ENCODE data around the gene FADD.
"Not testable (repeated sequence)": the region's sequence is repeated elsewhere in the genome, so short reads cannot be mapped to it uniquely, and the experiment has no call there.

Gene FADD

GRCh38 chr11:70189622-70190021, 13.5 kb upstream of the FADD start:
- Histone ChIP-seq H3K4me1 (ENCODE audit: insufficient read depth, low read length) (no peaks in the 10 kb centered on the region), H3K9me3 (ENCODE audit: control insufficient read depth, insufficient read depth, low read length) (no peaks in the 10 kb centered on the region), H3K9ac (ENCODE audit: low read depth, low read length) (no peak overlapping the region), H3K36me3 (ENCODE audit: insufficient read depth, low read length) (no peaks in the 10 kb centered on the region)

GRCh38 chr11:70191495-70192140, 11.5 kb upstream of the FADD start:
- no peak overlapping the region for H3K9ac ChIP-seq (ENCODE audit: low read depth, low read length)
- H3K9me3 ChIP-seq (ENCODE audit: control insufficient read depth, insufficient read depth, low read length) = no peaks in the 10 kb centered on the region
- no peaks in the 10 kb centered on the region for H3K4me1 ChIP-seq (ENCODE audit: insufficient read depth, low read length)
- no peaks in the 10 kb centered on the region for H3K36me3 ChIP-seq (ENCODE audit: insufficient read depth, low read length)

DNA sequence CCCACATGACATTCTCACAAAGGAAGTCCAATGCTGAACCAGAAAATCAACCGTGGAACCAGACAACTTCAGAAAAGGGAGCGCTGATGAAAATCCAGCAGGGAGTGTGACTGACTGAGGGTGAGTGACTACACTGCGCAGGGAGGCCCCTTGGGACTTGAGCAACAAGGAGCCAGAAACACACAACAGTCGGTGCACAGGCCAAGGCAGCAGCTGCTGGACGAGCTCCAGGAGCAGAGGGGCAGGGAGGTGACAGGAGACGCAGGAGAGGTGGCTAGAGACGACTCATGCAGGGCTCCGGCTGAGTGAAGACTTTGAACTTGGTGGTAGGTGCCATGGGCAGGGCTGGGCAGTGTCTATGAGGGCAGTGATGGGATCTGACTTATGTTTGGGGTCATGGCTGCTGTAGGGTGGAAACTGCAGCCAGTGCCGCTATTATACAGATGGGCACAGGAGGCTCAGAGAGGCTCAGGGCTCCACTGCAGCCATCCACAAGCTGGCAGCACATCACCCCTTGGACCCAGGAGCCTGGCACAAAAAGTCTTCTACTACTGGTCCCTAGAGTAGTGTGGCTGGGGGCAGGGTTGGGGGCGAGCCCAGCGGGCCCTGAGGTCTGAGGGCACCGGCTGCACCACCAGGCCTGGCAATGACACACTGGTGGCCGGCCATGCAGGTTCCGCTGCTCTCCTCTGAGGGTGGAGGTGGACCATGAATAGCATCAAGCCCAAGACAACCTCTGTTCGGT, 10.3 kb upstream of the FADD start:
- no peaks in the 10 kb centered on the region for H3K36me3 ChIP-seq (ENCODE audit: insufficient read depth, low read length)
- H3K4me1 ChIP-seq (ENCODE audit: insufficient read depth, low read length) = no peaks in the 10 kb centered on the region
- no peak overlapping the region for H3K9ac ChIP-seq (ENCODE audit: low read depth, low read length)
- H3K9me3 ChIP-seq (ENCODE audit: control insufficient read depth, insufficient read depth, low read length) = no peaks in the 10 kb centered on the region

GRCh38 chr11:70193411-70194292, 9.4 kb upstream of the FADD start:
- no peak overlapping the region for H3K9ac ChIP-seq (ENCODE audit: low read depth, low read length)
- H3K4me1 ChIP-seq (ENCODE audit: insufficient read depth, low read length) = no peaks in the 10 kb centered on the region
- H3K9me3 ChIP-seq (ENCODE audit: control insufficient read depth, insufficient read depth, low read length) = no peaks in the 10 kb centered on the region
- H3K36me3 ChIP-seq (ENCODE audit: insufficient read depth, low read length) = no peaks in the 10 kb centered on the region

- Histone ChIP-seq H3K4me1 (ENCODE audit: insufficient read depth, low read length) (no peaks in the 10 kb centered on the region), H3K9ac (ENCODE audit: low read depth, low read length) (no peak overlapping the region), H3K9me3 (ENCODE audit: control insufficient read depth, insufficient read depth, low read length) (no peaks in the 10 kb centered on the region), H3K36me3 (ENCODE audit: insufficient read depth, low read length) (no peaks in the 10 kb centered on the region)
These were observed 8.0 kb upstream of the FADD start for GRCh38 chr11:70194792-70195791.

- H3K9ac ChIP-seq (ENCODE audit: low read depth, low read length) = no peak overlapping the region
- peaks cover 6% of the 10 kb centered on the region; the same call in 1 of the 2 replicates for H3K36me3 ChIP-seq (ENCODE audit: insufficient read depth, low read length)
- H3K4me1 ChIP-seq (ENCODE audit: insufficient read depth, low read length) = peaks cover 8% of the 10 kb centered on the region; the same call in 1 of the 2 replicates
- H3K9me3 ChIP-seq (ENCODE audit: control insufficient read depth, insufficient read depth, low read length) = no peaks in the 10 kb centered on the region
These were observed 2.8 kb upstream of the FADD start for GRCh38 chr11:70200212-70200844.

DNA sequence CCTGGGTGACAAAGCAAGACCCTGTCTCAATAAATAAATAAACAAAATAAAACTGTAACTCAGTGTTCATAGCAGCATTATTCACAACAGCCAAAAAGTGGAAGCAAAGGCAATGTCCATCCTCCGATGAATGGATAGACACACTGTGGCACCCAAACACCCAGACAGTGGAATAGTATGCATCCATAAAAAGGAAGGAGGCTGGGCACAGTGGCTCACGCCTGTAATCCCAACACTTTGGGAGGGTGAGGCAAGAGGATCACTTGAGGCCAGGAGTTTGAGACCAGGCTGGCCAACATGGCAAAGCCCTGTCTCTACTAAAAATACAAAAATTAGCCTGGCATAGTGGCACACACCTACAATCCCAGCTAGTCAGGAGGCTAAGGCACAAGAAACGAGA, 2.0 kb upstream of the FADD start:
- H3K9me3 ChIP-seq (ENCODE audit: control insufficient read depth, insufficient read depth, low read length); H3K36me3 ChIP-seq (ENCODE audit: insufficient read depth, low read length); H3K9ac ChIP-seq (ENCODE audit: low read depth, low read length): not testable (repeated sequence)
- H3K4me1 ChIP-seq (ENCODE audit: insufficient read depth, low read length) = peaks cover 15% of the 10 kb centered on the region; the same call in 1 of the 2 replicates

GRCh38 chr11:70201882-70202861, 924 bp upstream of the FADD start:
- Histone ChIP-seq H3K36me3 (ENCODE audit: insufficient read depth, low read length) (peaks cover 9% of the 10 kb centered on the region), H3K9ac (ENCODE audit: low read depth, low read length) (peak overlapping the region; percentile 99; the same call in 1 of the 2 replicates), H3K9me3 (ENCODE audit: control insufficient read depth, insufficient read depth, low read length) (no peaks in the 10 kb centered on the region), H3K4me1 (ENCODE audit: insufficient read depth, low read length) (peaks cover 15% of the 10 kb centered on the region; the same call in 1 of the 2 replicates)

GRCh38 chr11:70203751-70204465, 812 bp downstream of the FADD start:
- peaks cover 24% of the 10 kb centered on the region for H3K4me1 ChIP-seq (ENCODE audit: insufficient read depth, low read length)
- no peaks in the 10 kb centered on the region for H3K9me3 ChIP-seq (ENCODE audit: control insufficient read depth, insufficient read depth, low read length)
- peak overlapping the region; percentile 99 for H3K9ac ChIP-seq (ENCODE audit: low read depth, low read length)
- peaks cover 20% of the 10 kb centered on the region for H3K36me3 ChIP-seq (ENCODE audit: insufficient read depth, low read length)

GRCh38 chr11:70204466-70204799, 1.3 kb downstream of the FADD start:
- peaks cover 25% of the 10 kb centered on the region for H3K4me1 ChIP-seq (ENCODE audit: insufficient read depth, low read length)
- peaks cover 20% of the 10 kb centered on the region for H3K36me3 ChIP-seq (ENCODE audit: insufficient read depth, low read length)
- H3K9me3 ChIP-seq (ENCODE audit: control insufficient read depth, insufficient read depth, low read length) = no peaks in the 10 kb centered on the region
- H3K9ac ChIP-seq (ENCODE audit: low read depth, low read length) = peak overlapping the region; percentile 99

- H3K4me1 ChIP-seq (ENCODE audit: insufficient read depth, low read length) = peaks cover 30% of the 10 kb centered on the region
- H3K9ac ChIP-seq (ENCODE audit: low read depth, low read length) = no peak overlapping the region
- H3K36me3 ChIP-seq (ENCODE audit: insufficient read depth, low read length) = peaks cover 20% of the 10 kb centered on the region
- H3K9me3 ChIP-seq (ENCODE audit: control insufficient read depth, insufficient read depth, low read length) = no peaks in the 10 kb centered on the region
These were observed 2.1 kb downstream of the FADD start for GRCh38 chr11:70205049-70205725.

GRCh38 chr11:70205766-70206165, 2.7 kb downstream of the FADD start:
- Histone ChIP-seq H3K9ac (ENCODE audit: low read depth, low read length) (no peak overlapping the region), H3K4me1 (ENCODE audit: insufficient read depth, low read length) (peaks cover 35% of the 10 kb centered on the region), H3K36me3 (ENCODE audit: insufficient read depth, low read length) (peaks cover 20% of the 10 kb centered on the region), H3K9me3 (ENCODE audit: control insufficient read depth, insufficient read depth, low read length) (no peaks in the 10 kb centered on the region)
